Neuronal stem cell (in vitro differentiated cells): ENCODE data around the gene TH. TPM values are rescaled to one million over a fixed set of nuclear protein-coding genes. Genes with fewer than 3 reads are reported as not detected.
A peak's percentile ranks its signal among the peaks of the same experiment; 100 is the strongest.

Source experiments
- DNase-seq: peaks from one replicate; pipeline ENCODE4 v3.0.0-alpha.2; 2013; ENCODE audit warnings: low spot score
- H2AFZ ChIP-seq: one replicate; pipeline ENCODE4 v1.6.1; 2013; ENCODE audit warnings: mild to moderate bottlenecking, low read length, inconsistent platforms
- H2AK5ac ChIP-seq: 2 replicates; pipeline ENCODE4 v1.6.1; 2013; ENCODE audit warnings: low read depth, mild to moderate bottlenecking, inconsistent platforms, low read length, moderate library complexity, mixed read lengths
- H2BK120ac ChIP-seq: 2 replicates; pipeline ENCODE4 v1.6.1; 2013; ENCODE audit warnings: low read depth, mild to moderate bottlenecking, inconsistent platforms, low read length, moderate library complexity, mixed read lengths
- H2BK12ac ChIP-seq: one replicate; pipeline ENCODE4 v1.6.1; 2013; ENCODE audit warnings: low read length, inconsistent platforms
- H2BK15ac ChIP-seq: 2 replicates; pipeline ENCODE4 v1.6.1; 2013; ENCODE audit warnings: mild to moderate bottlenecking, low read length, inconsistent platforms, mixed read lengths
- H2BK5ac ChIP-seq: one replicate; pipeline ENCODE4 v1.6.1; 2013; ENCODE audit warnings: inconsistent platforms, mild to moderate bottlenecking, low read length, moderate library complexity
- H3K14ac ChIP-seq: one replicate; pipeline ENCODE4 v1.6.1; 2013; ENCODE audit warnings: low read length, inconsistent platforms
- H3K18ac ChIP-seq: 2 replicates; pipeline ENCODE4 v1.6.1; 2013; ENCODE audit warnings: low read length, inconsistent platforms
- H3K23ac ChIP-seq: 2 replicates; pipeline ENCODE4 v1.6.1; 2013; ENCODE audit warnings: low read depth, mild to moderate bottlenecking, mixed read lengths, low read length, inconsistent platforms; ENCODE audit not compliant: poor library complexity
- H3K27ac ChIP-seq: replicated peaks from 3 replicates; pipeline ENCODE4 v1.5.1; 2013; ENCODE audit warnings: low read length, inconsistent platforms
- H3K27me3 ChIP-seq, 3 experiments: 2 replicates each; pipeline ENCODE4 v1.6.1; 2013; ENCODE audit warnings: low read length in 3 of 3, mild to moderate bottlenecking in 2 of 3, inconsistent platforms in 1 of 3, low read depth in 1 of 3, mixed read lengths in 1 of 3, moderate library complexity in 1 of 3; ENCODE audit not compliant: control insufficient read depth in 3 of 3, insufficient read depth in 3 of 3
- H3K36me3 ChIP-seq, 2 donors: replicated peaks in 1 of 2; 2 replicates each; pipeline ENCODE4 v1.6.1; 2013; ENCODE audit warnings: low read length in 2 of 2; ENCODE audit not compliant: control insufficient read depth in 2 of 2, insufficient read depth in 2 of 2
- H3K4ac ChIP-seq: 2 replicates; pipeline ENCODE4 v1.6.1; 2013; ENCODE audit warnings: inconsistent platforms, mild to moderate bottlenecking, low read length, moderate library complexity
- H3K4me1 ChIP-seq, 2 donors: 1 replicate in 1 of 2; 2 replicates in 1 of 2; pipeline ENCODE4 v1.6.1; 2013; ENCODE audit warnings: low read length in 2 of 2, low read depth in 1 of 2; ENCODE audit not compliant: control insufficient read depth in 2 of 2, insufficient read depth in 1 of 2
- H3K4me2 ChIP-seq: one replicate; pipeline ENCODE4 v1.6.1; 2013; ENCODE audit warnings: mild to moderate bottlenecking, low read length, inconsistent platforms; ENCODE audit not compliant: insufficient read depth, poor library complexity, severe bottlenecking
- H3K4me3 ChIP-seq, 2 donors: 2 replicates each; pipeline ENCODE4 v1.5.1; 2013; ENCODE audit warnings: low read length in 2 of 2, mild to moderate bottlenecking in 2 of 2, inconsistent platforms in 1 of 2, moderate library complexity in 1 of 2
- H3K79me1 ChIP-seq: one replicate; pipeline ENCODE4 v1.6.1; 2013; ENCODE audit warnings: low read depth, mild to moderate bottlenecking, inconsistent platforms, low read length, moderate library complexity
- H3K9ac ChIP-seq: one replicate; pipeline ENCODE4 v1.6.1; 2013; ENCODE audit warnings: mild to moderate bottlenecking, low read depth, low read length, inconsistent platforms; ENCODE audit not compliant: poor library complexity
- H3K9me3 ChIP-seq, 2 donors: replicated peaks in 1 of 2; 2 replicates each; pipeline versions ENCODE3 to v1.6.1; 2013; ENCODE audit warnings: low read length in 2 of 2, mild to moderate bottlenecking in 2 of 2, inconsistent platforms in 1 of 2, low read depth in 1 of 2, mixed read lengths in 1 of 2, moderate library complexity in 1 of 2; ENCODE audit not compliant: control insufficient read depth in 2 of 2, insufficient read depth in 1 of 2
- H4K8ac ChIP-seq: one replicate; pipeline ENCODE4 v1.6.1; 2013; ENCODE audit warnings: low read depth, mild to moderate bottlenecking, inconsistent platforms, low read length, moderate library complexity
- H4K91ac ChIP-seq: one replicate; pipeline ENCODE4 v1.6.1; 2013; ENCODE audit warnings: low read length, low read depth, mild to moderate bottlenecking, inconsistent platforms; ENCODE audit not compliant: poor library complexity
- WGBS, 2 donors: extraction: QIAGEN DNeasy Blood & Tissue Kit; methylation state at CpG; one replicate each; pipeline ENCODE4 v1.1.7; 2013; ENCODE audit warnings: missing lambda C conversion rate in 2 of 2, mixed read lengths in 1 of 2; ENCODE audit not compliant: insufficient read length in 2 of 2, insufficient replicate concordance in 1 of 2; ENCODE audit errors: extremely low coverage in 2 of 2; 5-methylcytosine and 5-hydroxymethylcytosine counted together
- small RNA-seq: library from polyadenylated mRNA; stranded (forward); fragments of <200 nt; extraction: miRNeasy Mini kit (QIAGEN cat#:217004); gene quantifications from one replicate; pipeline ENCODE3, GENCODE V24; 2013; ENCODE audit not compliant: insufficient read depth

Gene TH

DNA sequence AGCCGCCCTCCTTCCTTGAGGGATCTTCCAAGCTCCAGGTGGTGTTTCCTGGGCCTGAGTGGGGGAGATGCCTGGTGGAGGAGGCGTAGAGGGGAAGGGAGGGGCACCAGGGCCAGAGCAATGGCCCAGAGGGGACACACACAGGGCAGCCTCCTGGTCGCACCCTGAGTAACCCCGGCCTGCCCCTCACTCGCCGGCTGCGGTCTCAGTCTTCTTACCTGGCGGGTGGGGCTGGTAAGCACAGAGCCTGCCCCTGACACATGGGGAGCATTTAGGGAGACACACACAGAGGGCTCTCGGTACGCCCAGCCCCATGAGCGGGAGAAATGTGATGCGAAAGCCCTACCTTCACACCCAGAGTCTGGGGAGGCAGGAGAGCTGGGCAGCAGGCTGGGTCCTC, 56.3 kb downstream of the TH start:
- no peak overlapping the region for H3K9ac ChIP-seq
- H3K4me1 ChIP-seq = no peaks in the 10 kb centered on the region
- peak overlapping the region; percentile 46 for H3K18ac ChIP-seq
- no peak overlapping the region for H3K27ac ChIP-seq
- H3K4ac ChIP-seq = no peak overlapping the region
- H3K14ac ChIP-seq = no peak overlapping the region
- H2BK12ac ChIP-seq = no peak overlapping the region
- H2BK120ac ChIP-seq = no peak overlapping the region
- H3K79me1 ChIP-seq = no peaks in the 10 kb centered on the region
- H3K23ac ChIP-seq = no peak overlapping the region
- H4K8ac ChIP-seq = no peak overlapping the region
- no peaks in the 10 kb centered on the region for H3K36me3 ChIP-seq
- H3K27me3 ChIP-seq = peaks cover 0 to 7% (median 0%) of the 10 kb centered on the region in 3 experiments
- no peak overlapping the region for H2BK5ac ChIP-seq
- DNase-seq = no peak
- no peak overlapping the region for H2BK15ac ChIP-seq
- no peak overlapping the region for H3K4me3 ChIP-seq
- no CpG with 5 or more reads among the region's 12 CpGs for WGBS, 2 donors
- peak overlapping the region; percentile 57 for H2AK5ac ChIP-seq
- H4K91ac ChIP-seq = no peak overlapping the region
- no peak overlapping the region for H3K4me2 ChIP-seq
- peaks cover 9 to 10% of the 10 kb centered on the region in 2 donors for H3K9me3 ChIP-seq
- H2AFZ ChIP-seq = no peak overlapping the region

DNA sequence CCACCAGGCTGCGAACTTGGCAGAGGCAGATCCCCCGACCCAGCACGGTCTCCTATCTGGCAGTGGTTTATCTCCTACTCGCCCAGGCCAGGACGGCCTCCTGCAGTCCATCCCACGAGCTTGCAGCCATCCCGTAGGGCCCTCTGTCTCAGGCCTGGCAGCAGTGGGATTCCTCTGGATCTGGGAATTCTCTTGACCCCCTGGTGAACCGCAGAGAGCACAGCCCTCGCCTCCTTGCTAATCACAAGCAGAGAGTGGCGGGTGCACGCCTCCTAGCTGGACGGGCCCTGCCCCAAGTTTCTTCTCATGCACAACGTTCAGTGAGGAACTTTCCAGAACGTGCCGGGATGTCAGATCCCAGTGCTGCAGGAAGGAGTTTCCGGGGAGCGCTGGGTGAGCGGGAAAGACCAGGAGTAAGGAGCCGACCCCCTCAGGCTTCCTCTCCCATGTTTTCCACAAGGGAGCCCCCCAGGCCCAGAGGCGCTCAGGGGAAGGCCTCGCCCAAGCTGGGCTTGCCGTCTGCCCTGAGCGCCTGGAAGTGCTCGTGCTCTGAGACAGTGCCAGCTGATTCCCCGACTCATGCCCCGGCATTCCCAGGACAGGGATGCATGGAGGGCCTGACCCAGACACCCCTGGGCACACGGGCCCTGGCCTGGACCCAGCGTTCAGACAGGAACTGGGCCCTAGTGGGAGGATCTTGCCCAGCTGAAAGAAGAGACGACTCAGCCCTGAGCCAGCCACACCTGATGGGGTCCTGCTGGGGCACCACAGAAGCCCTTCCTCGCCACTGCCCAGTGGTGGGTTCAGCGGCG, 57.0 kb downstream of the TH start:
- no peak overlapping the region for H3K14ac ChIP-seq
- H3K36me3 ChIP-seq = no peaks in the 10 kb centered on the region
- H3K79me1 ChIP-seq = no peaks in the 10 kb centered on the region
- peak overlapping the region; percentile 10 for H2AK5ac ChIP-seq
- no peak overlapping the region for H2BK120ac ChIP-seq
- H3K18ac ChIP-seq = no peak overlapping the region
- WGBS, 2 donors = no CpG with 5 or more reads among the region's 32 CpGs
- H3K4ac ChIP-seq = no peak overlapping the region
- H4K8ac ChIP-seq = no peak overlapping the region
- H3K4me2 ChIP-seq = no peak overlapping the region
- no peak overlapping the region for H3K9ac ChIP-seq
- H2AFZ ChIP-seq = no peak overlapping the region
- H3K9me3 ChIP-seq = peaks cover 9 to 10% of the 10 kb centered on the region in 2 donors
- no peak overlapping the region for H2BK5ac ChIP-seq
- DNase-seq = no peak
- no peak overlapping the region for H3K23ac ChIP-seq
- H3K4me1 ChIP-seq = peaks cover 0 to 2% of the 10 kb centered on the region in 2 donors
- no peak overlapping the region for H4K91ac ChIP-seq
- no peak overlapping the region for H2BK15ac ChIP-seq
- H2BK12ac ChIP-seq = no peak overlapping the region
- no peak overlapping the region for H3K4me3 ChIP-seq
- no peak overlapping the region for H3K27ac ChIP-seq
- peaks cover 0 to 3% (median 0%) of the 10 kb centered on the region in 3 experiments for H3K27me3 ChIP-seq

Small RNA genes within 50 kb of the gene (small RNA-seq; reads per million reads assigned to genes)
- gene MIR4686 = not detected
- 6.7 reads per million, percentile 37 among the genes with 10 or more reads in this experiment for gene MIR483
